ENCODE data around the gene LPP. TPM values are rescaled to one million over a fixed set of nuclear protein-coding genes. Genes with fewer than 3 reads are reported as not detected.

LPP gene
- total and polyA plus RNA-seq, 2 of the 13 experiments (the other 11 are each of a cell fraction or from before 2014, with no cell fraction given): 19.2 to 29.9 TPM

DNA sequence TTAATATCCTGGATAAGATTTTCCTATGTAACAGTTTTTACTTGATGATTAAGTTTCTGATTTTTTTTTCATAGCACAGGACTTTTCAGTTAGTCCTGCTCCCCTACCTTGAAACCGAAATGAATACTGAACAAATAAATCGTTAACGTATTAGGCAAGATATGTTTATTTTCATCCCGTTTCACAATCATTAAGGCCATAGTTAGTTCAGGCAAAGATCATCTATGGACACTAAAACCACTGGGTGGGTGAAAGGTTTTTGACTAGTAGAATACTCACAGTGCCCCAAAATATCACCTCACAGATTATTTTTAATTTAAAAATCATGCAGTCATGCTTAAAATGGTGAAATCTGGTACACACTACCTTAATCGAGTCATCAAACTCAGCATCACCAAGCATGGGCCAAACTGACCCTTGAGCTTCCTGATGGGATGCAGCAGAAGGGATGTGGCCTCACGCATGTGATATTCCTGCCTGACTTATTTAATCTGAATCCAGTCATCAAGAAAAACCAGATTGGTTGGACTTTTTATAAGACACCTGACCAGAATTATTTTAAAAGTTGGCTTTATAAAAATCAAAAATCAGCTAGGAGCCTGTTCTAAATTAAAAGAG, 365.0 kb downstream of the LPP start (continued):
- TF ChIP-seq ZFYVE20 (CRISPR knock-in tag; IDR thresholded peaks at IDR 0.05; ENCODE audit: borderline replicate concordance, low read depth) (no peak), ZNF619 (CRISPR knock-in tag; IDR thresholded peaks at IDR 0.05) (no peak), TEAD3 (CRISPR knock-in tag; optimal IDR thresholded peaks at IDR 0.05; ENCODE audit: borderline replicate concordance) (no peak), ZZZ3 (CRISPR knock-in tag; IDR thresholded peaks at IDR 0.05; ENCODE audit: borderline replicate concordance) (no peak), ZNF674 (CRISPR knock-in tag; IDR thresholded peaks at IDR 0.05; ENCODE audit: low read depth) (no peak), TP53 (CRISPR knock-in tag; conservative IDR thresholded peaks at IDR 0.05) (no peak), SOX6 (IDR thresholded peaks at IDR 0.05) (no peak), SOX6 (CRISPR knock-in tag; IDR thresholded peaks at IDR 0.05) (peak; percentile 80; the same call in 1 of the 2 replicates), POLR2G (IDR thresholded peaks at IDR 0.05; ENCODE audit: low read depth, low read length) (no peak), CENPX (CRISPR knock-in tag; IDR thresholded peaks at IDR 0.05) (no peak), ZNF232 (CRISPR knock-in tag; IDR thresholded peaks at IDR 0.05; ENCODE audit: borderline replicate concordance) (no peak), ZNF564 (CRISPR knock-in tag; IDR thresholded peaks at IDR 0.05) (no peak), GATAD2A (CRISPR knock-in tag; IDR thresholded peaks at IDR 0.05) (peak; percentile 95), PTBP1 (IDR thresholded peaks at IDR 0.05; ENCODE audit: low read depth, low read length, poor library complexity, severe bottlenecking) (no peak)
- TF ChIP-seq, protein P1, sequence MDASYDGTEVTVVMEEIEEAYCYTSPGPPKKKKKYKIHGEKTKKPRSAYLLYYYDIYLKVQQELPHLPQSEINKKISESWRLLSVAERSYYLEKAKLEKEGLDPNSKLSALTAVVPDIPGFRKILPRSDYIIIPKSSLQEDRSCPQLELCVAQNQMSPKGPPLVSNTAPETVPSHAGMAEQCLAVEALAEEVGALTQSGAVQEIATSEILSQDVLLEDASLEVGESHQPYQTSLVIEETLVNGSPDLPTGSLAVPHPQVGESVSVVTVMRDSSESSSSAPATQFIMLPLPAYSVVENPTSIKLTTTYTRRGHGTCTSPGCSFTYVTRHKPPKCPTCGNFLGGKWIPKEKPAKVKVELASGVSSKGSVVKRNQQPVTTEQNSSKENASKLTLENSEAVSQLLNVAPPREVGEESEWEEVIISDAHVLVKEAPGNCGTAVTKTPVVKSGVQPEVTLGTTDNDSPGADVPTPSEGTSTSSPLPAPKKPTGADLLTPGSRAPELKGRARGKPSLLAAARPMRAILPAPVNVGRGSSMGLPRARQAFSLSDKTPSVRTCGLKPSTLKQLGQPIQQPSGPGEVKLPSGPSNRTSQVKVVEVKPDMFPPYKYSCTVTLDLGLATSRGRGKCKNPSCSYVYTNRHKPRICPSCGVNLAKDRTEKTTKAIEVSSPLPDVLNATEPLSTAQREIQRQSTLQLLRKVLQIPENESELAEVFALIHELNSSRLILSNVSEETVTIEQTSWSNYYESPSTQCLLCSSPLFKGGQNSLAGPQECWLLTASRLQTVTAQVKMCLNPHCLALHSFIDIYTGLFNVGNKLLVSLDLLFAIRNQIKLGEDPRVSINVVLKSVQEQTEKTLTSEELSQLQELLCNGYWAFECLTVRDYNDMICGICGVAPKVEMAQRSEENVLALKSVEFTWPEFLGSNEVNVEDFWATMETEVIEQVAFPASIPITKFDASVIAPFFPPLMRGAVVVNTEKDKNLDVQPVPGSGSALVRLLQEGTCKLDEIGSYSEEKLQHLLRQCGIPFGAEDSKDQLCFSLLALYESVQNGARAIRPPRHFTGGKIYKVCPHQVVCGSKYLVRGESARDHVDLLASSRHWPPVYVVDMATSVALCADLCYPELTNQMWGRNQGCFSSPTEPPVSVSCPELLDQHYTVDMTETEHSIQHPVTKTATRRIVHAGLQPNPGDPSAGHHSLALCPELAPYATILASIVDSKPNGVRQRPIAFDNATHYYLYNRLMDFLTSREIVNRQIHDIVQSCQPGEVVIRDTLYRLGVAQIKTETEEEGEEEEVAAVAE (CRISPR knock-in tag; IDR thresholded peaks at IDR 0.05; ENCODE audit: borderline replicate concordance): no peak
- TF ChIP-seq, protein P2, sequence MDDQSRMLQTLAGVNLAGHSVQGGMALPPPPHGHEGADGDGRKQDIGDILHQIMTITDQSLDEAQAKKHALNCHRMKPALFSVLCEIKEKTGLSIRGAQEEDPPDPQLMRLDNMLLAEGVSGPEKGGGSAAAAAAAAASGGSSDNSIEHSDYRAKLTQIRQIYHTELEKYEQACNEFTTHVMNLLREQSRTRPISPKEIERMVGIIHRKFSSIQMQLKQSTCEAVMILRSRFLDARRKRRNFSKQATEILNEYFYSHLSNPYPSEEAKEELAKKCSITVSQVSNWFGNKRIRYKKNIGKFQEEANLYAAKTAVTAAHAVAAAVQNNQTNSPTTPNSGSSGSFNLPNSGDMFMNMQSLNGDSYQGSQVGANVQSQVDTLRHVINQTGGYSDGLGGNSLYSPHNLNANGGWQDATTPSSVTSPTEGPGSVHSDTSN (CRISPR knock-in tag; IDR thresholded peaks at IDR 0.05; ENCODE audit: borderline replicate concordance): no peak
- TF ChIP-seq, protein P3, sequence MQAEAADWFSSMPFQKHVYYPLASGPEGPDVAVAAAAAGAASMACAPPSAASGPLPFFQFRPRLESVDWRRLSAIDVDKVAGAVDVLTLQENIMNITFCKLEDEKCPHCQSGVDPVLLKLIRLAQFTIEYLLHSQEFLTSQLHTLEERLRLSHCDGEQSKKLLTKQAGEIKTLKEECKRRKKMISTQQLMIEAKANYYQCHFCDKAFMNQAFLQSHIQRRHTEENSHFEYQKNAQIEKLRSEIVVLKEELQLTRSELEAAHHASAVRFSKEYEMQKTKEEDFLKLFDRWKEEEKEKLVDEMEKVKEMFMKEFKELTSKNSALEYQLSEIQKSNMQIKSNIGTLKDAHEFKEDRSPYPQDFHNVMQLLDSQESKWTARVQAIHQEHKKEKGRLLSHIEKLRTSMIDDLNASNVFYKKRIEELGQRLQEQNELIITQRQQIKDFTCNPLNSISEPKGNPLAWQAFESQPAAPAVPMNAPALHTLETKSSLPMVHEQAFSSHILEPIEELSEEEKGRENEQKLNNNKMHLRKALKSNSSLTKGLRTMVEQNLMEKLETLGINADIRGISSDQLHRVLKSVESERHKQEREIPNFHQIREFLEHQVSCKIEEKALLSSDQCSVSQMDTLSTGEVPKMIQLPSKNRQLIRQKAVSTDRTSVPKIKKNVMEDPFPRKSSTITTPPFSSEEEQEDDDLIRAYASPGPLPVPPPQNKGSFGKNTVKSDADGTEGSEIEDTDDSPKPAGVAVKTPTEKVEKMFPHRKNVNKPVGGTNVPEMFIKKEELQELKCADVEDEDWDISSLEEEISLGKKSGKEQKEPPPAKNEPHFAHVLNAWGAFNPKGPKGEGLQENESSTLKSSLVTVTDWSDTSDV (CRISPR knock-in tag; IDR thresholded peaks at IDR 0.05): no peak
- TF ChIP-seq, protein P4, sequence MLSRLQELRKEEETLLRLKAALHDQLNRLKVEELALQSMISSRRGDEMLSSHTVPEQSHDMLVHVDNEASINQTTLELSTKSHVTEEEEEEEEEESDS (CRISPR knock-in tag; IDR thresholded peaks at IDR 0.05; ENCODE audit: borderline replicate concordance): no peak
- TF ChIP-seq, protein P5, sequence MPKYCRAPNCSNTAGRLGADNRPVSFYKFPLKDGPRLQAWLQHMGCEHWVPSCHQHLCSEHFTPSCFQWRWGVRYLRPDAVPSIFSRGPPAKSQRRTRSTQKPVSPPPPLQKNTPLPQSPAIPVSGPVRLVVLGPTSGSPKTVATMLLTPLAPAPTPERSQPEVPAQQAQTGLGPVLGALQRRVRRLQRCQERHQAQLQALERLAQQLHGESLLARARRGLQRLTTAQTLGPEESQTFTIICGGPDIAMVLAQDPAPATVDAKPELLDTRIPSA (CRISPR knock-in tag; IDR thresholded peaks at IDR 0.05; ENCODE audit: borderline replicate concordance): no peak
